GM19043 (cell line): ENCODE data around the gene PRMT1.

Experiments used
- ATAC-seq: cut with Tn5 transposase; IDR thresholded peaks from one replicate; pipeline ENCODE4 v1.9.1; 2021; ENCODE audit warnings: low read depth; ENCODE audit not compliant: unreplicated experiment

Gene PRMT1

GRCh38 chr19:49687566-49688316 is 10.7 kb downstream of the PRMT1 start:
- no peak for ATAC-seq

- ATAC-seq: no peak
These were observed 11.6 kb downstream of the PRMT1 start for GRCh38 chr19:49688531-49689132.

GRCh38 chr19:49689133-49690078 is 12.3 kb downstream of the PRMT1 start, which contains the start of gene ADM5:
Gene ADM5 (plus strand): TSS chr19:49689594. CDS start chr19:49689838, 244 bp downstream.
- no peak for ATAC-seq

GRCh38 chr19:49690079-49690655 is 13.1 kb downstream of the PRMT1 start:
- no peak for ATAC-seq

- no peak for ATAC-seq
These were observed 13.7 kb downstream of the PRMT1 start, which contains the start of gene CPT1C for GRCh38 chr19:49690656-49691242. Gene CPT1C (plus strand): TSS chr19:49691116. CDS start chr19:49692253, 1,137 bp downstream.

DNA sequence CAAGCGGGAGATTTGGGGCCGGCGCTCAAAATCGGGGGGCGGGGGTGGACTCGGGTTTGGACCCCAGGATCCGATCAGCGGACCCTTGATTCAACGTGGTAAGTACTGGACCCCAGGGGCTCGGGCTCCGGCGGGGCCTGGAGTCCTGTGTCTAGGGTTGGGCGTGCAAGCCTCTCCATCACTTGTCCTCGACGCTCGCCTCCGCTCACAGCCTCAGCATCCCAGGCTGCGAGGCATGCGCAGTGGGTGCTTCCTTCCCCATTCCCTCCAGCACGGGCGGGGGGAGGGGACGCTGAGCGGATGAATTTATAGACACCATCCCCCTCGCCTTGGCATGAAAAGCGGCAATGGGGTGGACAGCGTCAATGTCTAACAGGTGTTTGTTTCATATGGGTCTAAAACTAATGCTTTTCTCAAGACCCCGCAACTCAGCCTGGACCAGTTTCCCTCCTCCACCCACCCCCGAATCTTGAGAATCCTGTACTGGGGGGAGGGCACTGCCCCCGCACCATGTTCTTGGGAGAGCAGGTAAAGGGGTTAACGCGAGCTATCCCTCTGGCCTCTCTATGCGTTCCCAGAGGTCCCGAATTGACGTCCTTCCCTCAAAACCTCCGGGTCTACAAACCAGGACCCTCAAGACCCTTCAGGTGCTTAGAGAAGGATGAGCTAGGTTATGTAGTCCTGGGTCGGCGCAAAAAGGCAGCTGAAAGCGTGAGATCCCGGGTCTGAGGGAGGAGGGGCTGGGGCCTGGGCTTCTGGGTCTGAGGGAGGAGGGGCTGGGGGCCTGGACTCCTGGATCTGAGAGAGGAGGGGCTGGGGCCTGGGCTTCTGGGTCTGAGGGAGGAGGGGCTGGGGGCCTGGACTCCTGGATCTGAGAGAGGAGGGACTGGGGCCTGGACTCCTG is 14.4 kb downstream of the PRMT1 start:
- ATAC-seq: no peak

GRCh38 chr19:49692147-49692506 is 15.1 kb downstream of the PRMT1 start:
- no peak for ATAC-seq

- ATAC-seq: no peak
These were observed 19.0 kb downstream of the PRMT1 start for GRCh38 chr19:49696115-49696514.

- no peak for ATAC-seq
These were observed 19.8 kb downstream of the PRMT1 start for GRCh38 chr19:49696865-49697264.

GRCh38 chr19:49699364-49699763 is 22.3 kb downstream of the PRMT1 start:
- ATAC-seq: no peak

DNA sequence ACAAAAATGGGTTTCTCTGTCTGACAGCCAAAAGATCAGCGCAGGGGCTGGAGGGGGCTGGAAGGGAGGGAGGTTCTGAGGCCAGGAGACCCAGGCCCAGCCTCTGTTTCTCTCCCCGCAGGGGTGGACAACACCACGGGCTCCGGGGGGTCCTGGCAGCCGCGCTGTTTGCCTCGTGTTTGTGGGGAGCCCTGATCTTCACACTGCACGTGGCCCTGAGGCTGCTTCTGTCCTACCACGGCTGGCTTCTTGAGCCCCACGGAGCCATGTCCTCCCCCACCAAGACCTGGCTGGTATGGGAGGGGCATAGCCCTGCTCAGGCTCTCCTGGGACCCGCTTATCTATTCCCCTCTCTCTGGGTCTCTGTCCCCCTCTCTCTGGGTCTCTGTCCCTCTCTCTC is 23.5 kb downstream of the PRMT1 start:
- ATAC-seq: no peak

GRCh38 chr19:49701271-49701786 is 24.3 kb downstream of the PRMT1 start:
- ATAC-seq: no peak

- ATAC-seq: no peak
These were observed 28.0 kb downstream of the PRMT1 start for GRCh38 chr19:49704888-49705642.

DNA sequence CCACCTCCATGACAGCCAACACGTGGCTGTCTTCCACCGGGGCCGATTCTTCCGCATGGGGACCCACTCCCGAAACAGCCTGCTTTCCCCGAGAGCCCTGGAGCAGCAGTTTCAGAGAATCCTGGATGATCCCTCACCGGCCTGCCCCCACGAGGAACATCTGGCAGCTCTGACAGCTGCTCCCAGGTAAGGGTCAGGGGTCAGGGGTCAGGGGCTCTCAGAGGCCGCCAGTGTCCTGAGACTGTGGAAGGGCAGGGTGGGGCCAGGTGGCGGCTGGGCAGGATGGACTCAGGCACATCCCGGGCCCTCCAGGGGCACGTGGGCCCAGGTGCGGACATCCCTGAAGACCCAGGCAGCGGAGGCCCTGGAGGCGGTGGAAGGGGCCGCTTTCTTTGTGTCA is 28.8 kb downstream of the PRMT1 start:
- ATAC-seq: no peak

DNA sequence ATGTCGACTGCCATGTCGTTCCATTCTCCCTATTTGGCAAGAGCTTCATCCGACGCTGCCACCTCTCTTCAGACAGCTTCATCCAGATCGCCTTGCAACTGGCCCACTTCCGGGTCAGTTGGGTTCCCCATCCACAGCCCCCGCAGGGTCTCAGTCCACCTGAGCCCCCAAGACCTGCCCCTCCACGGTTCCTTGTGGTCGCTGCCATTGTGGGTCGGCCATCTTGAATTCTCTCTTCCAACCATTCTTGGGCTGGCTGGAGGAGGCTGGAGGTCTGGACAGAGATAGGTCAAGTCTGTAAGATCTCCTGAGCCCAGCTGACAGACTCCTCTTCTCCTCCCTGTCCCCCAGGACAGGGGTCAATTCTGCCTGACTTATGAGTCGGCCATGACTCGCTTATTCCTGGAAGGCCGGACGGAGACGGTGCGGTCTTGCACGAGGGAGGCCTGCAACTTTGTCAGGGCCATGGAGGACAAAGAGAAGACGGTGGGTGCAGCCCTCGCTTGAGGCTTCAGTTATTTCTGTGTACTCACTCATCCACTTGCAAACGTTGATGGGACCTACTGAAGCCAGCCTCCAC is 33.4 kb downstream of the PRMT1 start:
- no peak for ATAC-seq

DNA sequence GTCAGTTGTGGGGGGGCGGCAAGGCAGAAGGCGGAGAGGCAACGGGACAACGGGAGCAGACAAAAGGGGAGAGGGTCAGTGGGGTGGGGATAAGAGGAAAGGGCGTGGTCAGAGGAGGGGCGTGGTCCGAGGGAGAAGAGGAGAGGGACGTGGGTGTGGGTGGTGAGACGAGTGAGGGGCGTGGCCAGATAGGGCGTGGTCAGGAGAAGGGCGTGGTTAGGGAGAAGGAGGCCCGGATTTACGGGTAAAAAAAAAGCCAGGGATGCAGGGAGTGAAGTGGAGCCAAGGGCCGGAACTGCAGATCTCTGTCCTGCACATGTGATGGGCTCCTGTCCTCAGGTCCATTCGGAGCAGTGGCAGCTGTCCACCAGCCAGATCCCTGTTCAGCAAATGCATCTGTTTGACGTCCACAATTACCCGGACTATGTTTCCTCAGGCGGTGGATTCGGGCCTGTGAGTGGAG is 35.4 kb downstream of the PRMT1 start:
- ATAC-seq: no peak

DNA sequence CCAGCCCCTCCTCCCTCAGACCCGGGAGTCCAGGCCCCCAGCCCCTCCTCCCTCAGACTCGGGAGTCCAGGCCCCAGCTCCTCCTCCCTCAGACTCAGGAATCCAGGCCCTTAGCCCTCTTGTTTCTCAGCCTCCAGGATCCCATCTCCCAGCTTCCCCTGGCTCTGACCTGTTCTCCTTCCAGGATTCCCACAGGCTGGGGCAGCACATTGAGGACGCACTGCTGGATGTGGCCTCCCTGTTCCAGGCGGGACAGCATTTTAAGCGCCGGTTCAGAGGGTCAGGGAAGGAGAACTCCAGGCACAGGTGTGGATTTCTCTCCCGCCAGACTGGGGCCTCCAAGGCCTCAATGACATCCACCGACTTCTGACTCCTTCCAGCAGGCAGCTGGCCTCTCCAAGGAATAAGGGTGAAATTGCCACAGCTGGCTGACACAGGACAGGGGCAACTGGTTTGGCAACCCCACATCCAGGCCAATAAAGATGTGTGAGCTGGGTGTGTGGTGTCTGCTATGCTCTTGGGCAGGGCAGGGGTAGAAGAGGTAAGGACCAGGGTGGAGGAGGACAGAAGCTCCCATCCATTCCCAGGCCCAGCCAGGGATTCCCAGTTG is 36.3 kb downstream of the PRMT1 start:
- ATAC-seq: no peak

- ATAC-seq: no peak
These were observed 39.1 kb downstream of the PRMT1 start for GRCh38 chr19:49716154-49716553.
